ENCODE measurements around the gene DHRS7B. TPM values are rescaled to one million over a fixed set of nuclear protein-coding genes. Genes with fewer than 3 reads are reported as not detected.

DHRS7B gene
- total RNA-seq, 1 experiment from 2014 or later = 9.4 TPM

- CTCF ChIA-PET = no interaction called here
- Histone ChIP-seq H3K27me3 (ENCODE audit: control insufficient read depth, insufficient read depth, low read length) (no peaks in the 10 kb centered on the region), H3K4me3 (ENCODE audit: low read depth in 2 of 2, low read length in 2 of 2) (no peak overlapping the region), H3K27ac (ENCODE audit: low read length) (no peak overlapping the region), H3K9me3 (ENCODE audit: control insufficient read depth, insufficient read depth, low read depth, low read length) (no peaks in the 10 kb centered on the region), H3K36me3 (ENCODE audit: control insufficient read depth, insufficient read depth, low read length) (peaks cover 3% of the 10 kb centered on the region), H3K4me1 (ENCODE audit: control insufficient read depth, insufficient read depth, low read length) (peaks cover 12% of the 10 kb centered on the region)
- POLR2A ChIA-PET = no interaction called here
- DNase-seq (ENCODE audit: low read depth, low spot score) (no peak), ATAC-seq (no peak)
- BruUV-seq (replicated peaks) = no TSS peak
- in situ Hi-C loops (cut with HindIII; ENCODE audit: low pct_unique_long_range_greater_than_20kb, low sequenced_read_pairs) = no loop called here
- TF ChIP-seq CTCF (IDR thresholded peaks at IDR 0.05) (no peak), REST (IDR thresholded peaks at IDR 0.05; ENCODE audit: insufficient read depth in 1 of 2, low read depth in 2 of 2, low read length in 1 of 2) (no peak)
- intact Hi-C loops (cut with micrococcal nuclease; ENCODE audit: unreplicated experiment) = loop anchor here (10.0 kb wide), 1 partner anchor 93 kb away; the partner anchor contains the start of gene DHRS7B
Measured at GRCh38 chr17:21217346-21217745, 90.6 kb downstream of the DHRS7B start.

- Histone ChIP-seq H3K4me3 (ENCODE audit: low read depth in 2 of 2, low read length in 2 of 2) (no peak overlapping the region), H3K4me1 (ENCODE audit: control insufficient read depth, insufficient read depth, low read length) (peaks cover 6% of the 10 kb centered on the region; the same call in 1 of the 2 replicates), H3K27ac (ENCODE audit: low read length) (no peak overlapping the region), H3K9me3 (ENCODE audit: control insufficient read depth, insufficient read depth, low read depth, low read length) (no peaks in the 10 kb centered on the region), H3K36me3 (ENCODE audit: control insufficient read depth, insufficient read depth, low read length) (peaks cover 3% of the 10 kb centered on the region), H3K27me3 (ENCODE audit: control insufficient read depth, insufficient read depth, low read length) (no peaks in the 10 kb centered on the region)
- TF ChIP-seq TCF7L2 (IDR thresholded peaks at IDR 0.05; ENCODE audit: low read depth, low read length) (no peak), REST (IDR thresholded peaks at IDR 0.05; ENCODE audit: insufficient read depth in 1 of 2, low read depth in 2 of 2, low read length in 1 of 2) (no peak), POLR2AphosphoS5 (IDR thresholded peaks at IDR 0.05; ENCODE audit: low read depth, low read length) (no peak), CTCF (IDR thresholded peaks at IDR 0.05) (no peak), SIN3A (IDR thresholded peaks at IDR 0.05; ENCODE audit: borderline replicate concordance, insufficient read depth, low read depth, low read length) (no peak)
- ATAC-seq = no peak
- intact Hi-C loops (cut with micrococcal nuclease; ENCODE audit: unreplicated experiment) = loop anchor here (10.0 kb wide), 1 partner anchor 93 kb away; the partner anchor contains the start of gene DHRS7B
- POLR2A ChIA-PET = no interaction called here
- no peak for DNase-seq (ENCODE audit: low read depth, low spot score)
- CTCF ChIA-PET = no interaction called here
- in situ Hi-C loops (cut with HindIII; ENCODE audit: low pct_unique_long_range_greater_than_20kb, low sequenced_read_pairs) = no loop called here
- no TSS peak for BruUV-seq (replicated peaks)
Measured at GRCh38 chr17:21218101-21218500, 91.3 kb downstream of the DHRS7B start.

Measured in Panc1 (cell line).